Measurements from ENCODE around the gene WHRN. TPM values are rescaled to one million over a fixed set of nuclear protein-coding genes. Genes with fewer than 3 reads are reported as not detected.

The WHRN gene
- total and polyA plus RNA-seq, 9 donors = 0.89 to 5.5 (median 3.3) TPM

DNA sequence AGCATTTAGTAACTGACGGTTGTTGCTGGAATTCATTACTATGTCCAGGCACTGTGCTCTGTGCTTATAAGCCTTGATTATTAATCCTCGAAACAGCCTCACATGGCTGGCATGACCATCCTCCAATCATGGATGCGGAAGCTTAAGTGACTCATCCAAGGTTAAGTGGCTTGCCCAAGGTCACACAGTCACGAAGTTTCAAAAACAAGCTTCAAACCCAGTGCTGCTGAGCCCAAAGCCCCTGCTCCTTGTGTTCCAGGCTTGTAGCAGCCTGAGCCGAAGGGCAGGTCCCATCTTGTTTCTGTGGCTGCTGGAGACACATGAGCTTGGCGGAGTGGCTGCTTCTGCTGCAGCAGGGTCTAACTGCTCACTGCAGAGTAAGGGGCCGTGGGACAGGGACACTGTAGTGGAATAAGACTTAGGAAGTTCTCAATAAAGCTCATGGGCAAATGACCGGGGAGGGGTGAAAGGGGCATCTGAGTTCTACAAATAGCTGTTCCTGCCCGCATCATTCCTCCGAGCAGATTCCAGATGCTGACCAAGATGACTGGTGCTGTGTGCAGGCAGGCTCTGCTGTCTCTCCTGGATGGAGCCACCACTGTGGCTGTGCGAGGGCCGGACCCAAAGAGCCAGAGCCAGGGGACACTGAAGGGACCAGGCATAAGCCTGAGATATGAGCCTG is 32.4 kb downstream of the WHRN start:
- DNase-seq = no peak
- Histone ChIP-seq H3K4me3 (ENCODE audit: low read length) (no peak overlapping the region), H3K9me3 (replicated peaks; ENCODE audit: control insufficient read depth, low read depth, low read length) (no peaks in the 10 kb centered on the region), H3K27me3 (ENCODE audit: control insufficient read depth, insufficient read depth, low read length) (no peaks in the 10 kb centered on the region), H3K36me3 (ENCODE audit: control insufficient read depth, insufficient read depth, low read length) (no peaks in the 10 kb centered on the region), H3K27ac (ENCODE audit: low read length) (no peak overlapping the region), H3K4me1 (ENCODE audit: control insufficient read depth, insufficient read depth, low read length) (no peaks in the 10 kb centered on the region)
- 76% methylated on average over 12 of the region's 12 CpGs for WGBS (ENCODE audit: insufficient coverage)

DNA sequence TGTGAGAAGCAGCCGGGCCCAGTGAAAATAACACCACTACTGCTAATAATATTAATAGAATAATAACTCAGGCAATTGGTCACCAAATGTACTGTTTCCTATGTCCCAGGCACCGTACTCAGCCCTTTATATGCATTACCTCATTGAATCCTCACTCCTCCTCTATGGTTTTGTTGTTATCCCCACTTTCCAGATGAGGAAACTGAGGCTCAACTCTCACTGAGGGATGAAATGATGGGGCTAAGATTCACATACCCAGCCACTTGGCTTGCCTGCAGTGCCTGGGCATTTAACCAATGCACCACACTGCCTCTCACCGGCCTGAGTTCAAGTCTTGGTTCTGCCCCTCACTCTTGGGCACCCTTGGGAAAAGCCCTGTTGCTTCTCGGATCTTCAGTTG is 34.1 kb downstream of the WHRN start:
- Histone ChIP-seq H3K27ac (ENCODE audit: low read length) (no peak overlapping the region), H3K36me3 (ENCODE audit: control insufficient read depth, insufficient read depth, low read length) (no peaks in the 10 kb centered on the region), H3K4me1 (ENCODE audit: control insufficient read depth, insufficient read depth, low read length) (no peaks in the 10 kb centered on the region), H3K4me3 (ENCODE audit: low read length) (no peak overlapping the region), H3K27me3 (ENCODE audit: control insufficient read depth, insufficient read depth, low read length) (no peaks in the 10 kb centered on the region), H3K9me3 (replicated peaks; ENCODE audit: control insufficient read depth, low read depth, low read length) (no peaks in the 10 kb centered on the region)
- 74% methylated on average over 2 of the region's 4 CpGs for WGBS (ENCODE audit: insufficient coverage)
- DNase-seq = no peak

DNA sequence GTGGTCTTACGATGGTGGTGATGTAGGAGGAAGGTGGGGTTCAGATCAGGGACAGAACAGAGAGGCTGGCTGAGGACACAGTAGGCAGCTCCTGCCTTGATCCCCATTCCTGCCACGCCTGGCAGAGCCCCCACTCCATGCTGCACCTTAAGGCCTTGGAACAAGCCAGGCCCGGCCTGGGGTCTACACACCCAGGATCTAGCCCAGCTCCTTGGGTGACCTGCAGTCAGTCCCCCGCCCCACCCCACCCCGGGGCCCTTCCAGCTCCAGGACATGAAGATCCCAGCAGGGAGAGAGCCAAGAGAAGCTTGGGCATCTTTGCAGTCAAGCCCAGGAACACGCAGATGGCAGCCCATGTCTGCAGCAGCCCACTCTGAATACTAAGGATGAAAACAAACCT is 34.7 kb downstream of the WHRN start:
- Histone ChIP-seq H3K9me3 (replicated peaks; ENCODE audit: control insufficient read depth, low read depth, low read length) (no peaks in the 10 kb centered on the region), H3K36me3 (ENCODE audit: control insufficient read depth, insufficient read depth, low read length) (no peaks in the 10 kb centered on the region), H3K27me3 (ENCODE audit: control insufficient read depth, insufficient read depth, low read length) (no peaks in the 10 kb centered on the region), H3K27ac (ENCODE audit: low read length) (no peak overlapping the region), H3K4me1 (ENCODE audit: control insufficient read depth, insufficient read depth, low read length) (no peaks in the 10 kb centered on the region), H3K4me3 (ENCODE audit: low read length) (no peak overlapping the region)
- no peak for DNase-seq
- 94% methylated on average over 4 of the region's 6 CpGs for WGBS (ENCODE audit: insufficient coverage)

DNA sequence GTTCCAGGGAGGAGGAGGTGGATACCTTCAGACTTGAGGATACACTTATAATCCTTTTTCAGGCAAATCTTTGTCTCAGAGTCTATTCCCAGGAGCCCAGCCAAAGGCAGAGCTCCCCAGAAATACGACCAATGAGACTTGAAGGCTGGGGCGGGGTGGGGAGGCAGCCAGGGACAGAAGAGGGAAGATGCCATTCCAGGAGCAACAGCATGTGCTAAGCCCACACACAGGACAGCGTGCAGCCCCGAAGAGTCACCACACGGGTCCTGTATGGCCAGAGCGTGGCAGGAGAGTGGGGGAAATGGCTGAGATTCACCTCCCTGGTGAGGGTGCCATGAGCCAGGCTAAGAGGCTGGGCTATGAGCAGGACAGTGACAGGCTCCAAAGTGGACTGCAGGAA is 35.2 kb downstream of the WHRN start:
- Histone ChIP-seq H3K4me3 (ENCODE audit: low read length) (no peak overlapping the region), H3K27me3 (ENCODE audit: control insufficient read depth, insufficient read depth, low read length) (no peaks in the 10 kb centered on the region)
- WGBS (ENCODE audit: insufficient coverage) = 86% methylated on average over 6 of the region's 6 CpGs

DNA sequence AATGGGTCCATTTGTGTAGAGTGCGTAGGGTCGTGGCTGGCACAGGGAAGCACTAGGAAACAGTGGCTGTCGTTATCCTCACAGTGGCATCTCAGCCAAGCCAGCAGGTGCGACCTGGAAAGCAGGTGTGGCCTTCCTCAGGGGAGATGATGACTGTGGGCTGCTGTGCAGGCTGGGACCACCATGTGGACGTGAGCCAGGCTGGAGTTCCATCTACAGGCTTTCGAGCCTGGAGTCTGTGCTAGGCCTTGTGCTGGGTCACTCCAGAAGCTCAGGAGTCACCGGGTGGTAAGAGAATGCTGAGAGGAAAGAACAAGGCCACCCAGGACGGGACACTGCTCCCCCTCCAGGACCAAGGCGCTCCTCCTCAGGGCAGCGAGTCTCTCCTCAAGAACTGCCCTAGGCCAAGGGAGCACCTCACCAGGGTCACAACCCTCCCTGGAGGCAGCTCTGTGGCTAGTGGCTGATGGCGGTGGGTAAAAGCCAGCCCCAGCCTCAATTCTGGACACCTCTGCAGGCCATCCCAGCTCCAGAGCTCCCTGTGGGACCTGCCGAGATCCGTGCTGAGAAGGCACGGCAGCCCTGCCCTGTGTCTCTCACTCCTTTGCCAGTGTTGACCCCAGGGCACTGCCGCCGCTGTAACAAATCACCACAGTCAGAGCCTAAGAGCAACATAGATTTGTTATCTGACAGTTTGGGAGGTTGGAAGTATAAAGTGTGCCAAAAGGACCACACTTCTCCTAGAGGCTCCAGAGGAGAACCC is 36.0 kb downstream of the WHRN start:
- DNase-seq = no peak
- H3K4me3 ChIP-seq (ENCODE audit: low read length) = no peak overlapping the region
- H3K4me1 ChIP-seq (ENCODE audit: control insufficient read depth, insufficient read depth, low read length) = no peaks in the 10 kb centered on the region
- WGBS (ENCODE audit: insufficient coverage) = 84% methylated on average over 11 of the region's 16 CpGs
- no peak overlapping the region for H3K27ac ChIP-seq (ENCODE audit: low read length)
- no peaks in the 10 kb centered on the region for H3K36me3 ChIP-seq (ENCODE audit: control insufficient read depth, insufficient read depth, low read length)
- H3K27me3 ChIP-seq (ENCODE audit: control insufficient read depth, insufficient read depth, low read length) = no peaks in the 10 kb centered on the region
- no peaks in the 10 kb centered on the region for H3K9me3 ChIP-seq (replicated peaks; ENCODE audit: control insufficient read depth, low read depth, low read length)

More for the DNA sequence above, 35.2 kb downstream of the WHRN start:
- Histone ChIP-seq H3K9me3 (replicated peaks; ENCODE audit: control insufficient read depth, low read depth, low read length) (no peaks in the 10 kb centered on the region), H3K27ac (ENCODE audit: low read length) (no peak overlapping the region), H3K4me1 (ENCODE audit: control insufficient read depth, insufficient read depth, low read length) (no peaks in the 10 kb centered on the region), H3K36me3 (ENCODE audit: control insufficient read depth, insufficient read depth, low read length) (no peaks in the 10 kb centered on the region)
- no peak for DNase-seq

DNA sequence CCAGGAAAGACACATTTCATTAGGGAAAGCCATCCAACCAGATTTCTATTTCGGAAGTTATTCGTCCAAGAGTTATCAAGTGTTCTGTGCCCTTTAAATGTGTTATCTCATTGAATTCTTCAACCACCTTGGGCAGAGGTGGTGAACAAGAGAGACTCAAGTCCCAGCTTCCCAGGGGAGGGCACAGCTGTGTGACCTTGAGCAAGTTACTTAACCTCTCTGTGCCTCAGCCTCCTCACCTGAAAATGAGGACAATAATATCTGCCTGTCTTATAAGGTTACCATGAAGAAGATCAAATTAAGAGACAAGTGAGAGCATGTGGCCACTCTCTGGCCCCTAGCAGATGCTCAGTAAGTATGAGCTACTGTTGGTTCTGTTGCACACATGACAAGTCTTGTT is 37.4 kb downstream of the WHRN start:
- no peak overlapping the region for H3K27ac ChIP-seq (ENCODE audit: low read length)
- DNase-seq = no peak
- H3K9me3 ChIP-seq (replicated peaks; ENCODE audit: control insufficient read depth, low read depth, low read length) = no peaks in the 10 kb centered on the region
- H3K4me1 ChIP-seq (ENCODE audit: control insufficient read depth, insufficient read depth, low read length) = no peaks in the 10 kb centered on the region
- H3K4me3 ChIP-seq (ENCODE audit: low read length) = no peak overlapping the region
- WGBS (ENCODE audit: insufficient coverage) = no CpG with 5 or more reads among the region's 2 CpGs
- no peaks in the 10 kb centered on the region for H3K27me3 ChIP-seq (ENCODE audit: control insufficient read depth, insufficient read depth, low read length)
- H3K36me3 ChIP-seq (ENCODE audit: control insufficient read depth, insufficient read depth, low read length) = no peaks in the 10 kb centered on the region

DNA sequence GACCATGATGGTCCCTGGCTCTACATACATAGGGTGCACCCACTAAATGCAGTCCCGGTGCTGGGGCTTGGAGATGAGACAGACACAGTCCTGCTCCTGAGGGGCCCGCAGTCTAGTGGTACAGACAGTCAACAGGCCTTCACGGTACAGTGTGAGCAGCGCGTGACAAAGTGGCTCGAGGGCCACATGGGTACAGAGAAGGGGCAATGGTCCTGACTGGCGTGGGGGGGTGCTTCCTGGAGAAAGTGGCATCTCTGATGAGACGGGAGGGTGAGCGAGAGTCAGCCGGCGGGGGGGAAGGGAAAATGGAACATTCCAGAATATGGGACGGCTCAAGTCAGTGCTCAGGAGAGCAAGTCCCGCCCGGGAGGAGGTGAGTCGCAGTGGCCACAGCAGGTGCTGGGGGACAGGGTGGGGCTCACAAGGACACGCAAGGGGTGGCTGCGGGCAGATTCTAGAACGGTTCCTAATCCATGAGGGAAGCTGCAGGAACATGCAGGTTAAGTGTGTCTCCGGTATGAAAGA is 38.0 kb downstream of the WHRN start:
- H3K27ac ChIP-seq (ENCODE audit: low read length) = no peak overlapping the region
- H3K36me3 ChIP-seq (ENCODE audit: control insufficient read depth, insufficient read depth, low read length) = no peaks in the 10 kb centered on the region
- no peaks in the 10 kb centered on the region for H3K9me3 ChIP-seq (replicated peaks; ENCODE audit: control insufficient read depth, low read depth, low read length)
- no peaks in the 10 kb centered on the region for H3K27me3 ChIP-seq (ENCODE audit: control insufficient read depth, insufficient read depth, low read length)
- WGBS (ENCODE audit: insufficient coverage) = 87% methylated on average over 19 of the region's 19 CpGs
- H3K4me1 ChIP-seq (ENCODE audit: control insufficient read depth, insufficient read depth, low read length) = no peaks in the 10 kb centered on the region
- H3K4me3 ChIP-seq (ENCODE audit: low read length) = no peak overlapping the region
- DNase-seq = no peak

DNA sequence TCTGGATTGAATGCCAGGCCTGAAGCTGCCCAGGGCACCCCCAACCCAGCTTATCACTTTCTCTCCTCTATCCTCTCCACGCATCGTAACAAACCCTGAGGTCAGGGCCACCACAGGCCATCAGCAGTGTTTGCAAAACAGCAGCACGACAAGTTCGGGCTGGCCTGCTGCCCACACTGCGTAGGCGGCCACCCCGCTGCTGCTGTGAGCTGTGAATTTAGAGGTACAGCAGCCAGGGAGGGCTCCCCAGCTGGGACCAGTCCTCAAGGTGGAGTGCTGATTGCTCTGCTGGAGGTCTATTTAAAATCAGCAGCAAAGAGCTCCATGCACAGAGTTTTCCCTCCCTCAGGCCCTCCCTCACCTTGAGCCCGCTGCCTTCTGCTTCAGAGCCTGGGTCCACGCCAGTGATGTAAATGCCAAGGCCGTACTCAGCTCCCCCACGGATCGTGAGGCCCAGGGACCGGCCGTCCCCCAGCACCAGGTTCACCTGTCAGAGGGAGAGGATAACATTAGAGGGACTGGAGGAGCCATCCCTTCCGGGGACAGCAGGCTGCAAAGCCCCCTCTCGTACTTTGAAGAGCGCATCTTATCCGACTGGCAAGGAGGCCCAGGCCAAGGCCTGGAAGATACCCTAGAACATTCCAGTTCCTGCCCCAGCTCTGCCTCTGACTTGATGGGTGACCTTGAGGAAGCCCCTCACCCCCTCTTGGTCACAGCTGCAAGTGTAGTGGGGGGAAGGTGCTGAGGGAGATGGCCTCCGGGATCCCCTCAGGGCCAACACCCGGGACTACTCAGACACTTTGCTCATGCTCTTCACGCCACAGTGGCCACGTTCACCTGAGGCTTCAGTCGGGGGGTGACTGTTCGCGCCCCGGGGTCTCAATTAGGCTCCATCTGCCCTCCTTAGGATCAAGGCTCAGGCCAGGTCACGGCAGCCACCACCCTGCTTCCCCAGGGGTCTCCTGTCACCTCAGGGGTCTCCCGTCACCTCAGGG is 39.1 kb downstream of the WHRN start:
- H3K4me3 ChIP-seq (ENCODE audit: low read length) = no peak overlapping the region
- no peaks in the 10 kb centered on the region for H3K36me3 ChIP-seq (ENCODE audit: control insufficient read depth, insufficient read depth, low read length)
- H3K27me3 ChIP-seq (ENCODE audit: control insufficient read depth, insufficient read depth, low read length) = no peaks in the 10 kb centered on the region
- H3K27ac ChIP-seq (ENCODE audit: low read length) = no peak overlapping the region
- 75% methylated on average over 24 of the region's 28 CpGs for WGBS (ENCODE audit: insufficient coverage)
- no peak for DNase-seq
- H3K4me1 ChIP-seq (ENCODE audit: control insufficient read depth, insufficient read depth, low read length) = no peaks in the 10 kb centered on the region
- H3K9me3 ChIP-seq (replicated peaks; ENCODE audit: control insufficient read depth, low read depth, low read length) = no peaks in the 10 kb centered on the region

DNA sequence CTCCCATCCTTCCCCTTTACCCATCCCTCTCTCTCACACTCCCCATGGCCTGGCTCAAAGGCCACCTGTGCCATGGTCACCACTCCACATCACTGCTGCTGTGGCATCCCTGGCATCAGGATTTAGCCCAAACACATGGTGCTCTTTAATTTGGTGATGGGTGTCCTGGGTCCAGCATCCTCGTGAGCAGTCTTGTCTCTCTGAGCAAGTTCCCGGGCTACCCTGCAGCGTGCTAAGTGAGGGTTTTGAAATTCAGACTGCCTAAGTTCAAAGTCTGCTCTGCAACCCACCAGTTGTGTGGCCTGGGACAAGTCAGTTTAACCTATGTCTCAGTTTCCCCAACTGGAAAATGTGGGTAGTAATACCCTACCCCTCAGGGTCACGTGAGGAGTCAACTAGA is 39.9 kb downstream of the WHRN start:
- Histone ChIP-seq H3K27ac (ENCODE audit: low read length) (no peak overlapping the region), H3K36me3 (ENCODE audit: control insufficient read depth, insufficient read depth, low read length) (no peaks in the 10 kb centered on the region), H3K9me3 (replicated peaks; ENCODE audit: control insufficient read depth, low read depth, low read length) (no peaks in the 10 kb centered on the region), H3K27me3 (ENCODE audit: control insufficient read depth, insufficient read depth, low read length) (no peaks in the 10 kb centered on the region), H3K4me3 (ENCODE audit: low read length) (no peak overlapping the region), H3K4me1 (ENCODE audit: control insufficient read depth, insufficient read depth, low read length) (no peaks in the 10 kb centered on the region)
- no CpG with 5 or more reads among the region's 4 CpGs for WGBS (ENCODE audit: insufficient coverage)
- no peak for DNase-seq
